ENCODE measurements around the gene SLIT3. TPM values are rescaled to one million over a fixed set of nuclear protein-coding genes. Genes with fewer than 3 reads are reported as not detected.

The SLIT3 gene
- total RNA-seq, 1 donor from 2014 or later: 56.6 TPM

GRCh38 chr5:169192536-169192935 is 108.4 kb downstream of the SLIT3 start:
- no peaks in the 10 kb centered on the region for H3K9me3 Mint-ChIP-seq
- peaks cover 4% of the 10 kb centered on the region for H3K36me3 Mint-ChIP-seq
- H3K27me3 Mint-ChIP-seq: peaks cover 6% of the 10 kb centered on the region
- no peak for TF ChIP-seq CTCF (conservative IDR thresholded peaks at IDR 0.05)
- H3K4me1 Mint-ChIP-seq (ENCODE audit: unreplicated experiment): no peaks in the 10 kb centered on the region
- no peak overlapping the region for H3K27ac Mint-ChIP-seq
- H3K4me3 Mint-ChIP-seq: no peak overlapping the region
- DNase-seq (ENCODE audit: extremely low spot score, unreplicated experiment): no peak

DNA sequence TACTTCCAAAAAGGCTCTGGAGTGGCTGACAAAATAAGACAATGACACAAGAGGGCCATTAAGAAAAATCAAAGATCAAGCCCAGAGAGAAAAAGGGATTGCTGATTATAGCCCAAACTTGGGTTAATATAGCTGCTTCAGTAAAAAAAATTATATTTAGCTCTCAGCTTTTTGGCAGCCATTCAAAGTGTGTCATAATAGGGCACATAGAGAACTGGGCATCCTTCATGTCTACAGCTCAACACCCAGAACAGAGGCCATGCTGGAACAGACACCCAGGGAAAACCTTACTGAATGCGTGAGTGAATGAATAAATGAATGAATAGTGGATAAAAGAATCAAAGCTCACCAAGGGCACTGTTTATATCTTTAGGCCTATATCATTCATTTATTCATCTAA is 110.1 kb downstream of the SLIT3 start:
- DNase-seq (ENCODE audit: extremely low spot score, unreplicated experiment): no peak
- Mint-ChIP-seq H3K9me3 (no peaks in the 10 kb centered on the region), H3K36me3 (peaks cover 4% of the 10 kb centered on the region), H3K27me3 (peaks cover 6% of the 10 kb centered on the region), H3K4me3 (no peak overlapping the region), H3K27ac (no peak overlapping the region), H3K4me1 (ENCODE audit: unreplicated experiment) (no peaks in the 10 kb centered on the region)
- no peak for TF ChIP-seq CTCF (conservative IDR thresholded peaks at IDR 0.05)

DNA sequence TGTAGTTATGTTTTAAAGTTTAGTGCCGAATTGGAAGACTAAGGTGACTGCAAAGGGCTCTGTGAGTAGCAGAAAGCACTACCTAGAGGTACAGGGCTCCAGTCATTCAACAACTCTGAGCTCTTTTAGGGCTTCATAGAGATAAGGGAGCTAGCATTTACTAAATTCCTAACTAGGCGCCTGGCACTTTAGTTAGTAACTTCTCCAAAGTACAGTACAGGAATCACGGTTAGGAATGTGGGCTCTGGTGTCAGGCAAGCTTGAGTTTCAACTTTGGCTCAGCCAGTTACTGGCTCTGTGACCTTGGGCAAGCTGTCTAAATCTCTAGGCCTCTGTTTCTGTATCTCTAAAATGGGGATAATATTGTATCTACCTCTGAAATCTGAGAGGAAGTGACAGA is 115.3 kb downstream of the SLIT3 start:
- H3K27ac Mint-ChIP-seq: no peak overlapping the region
- no peak overlapping the region for H3K4me3 Mint-ChIP-seq
- no peak for TF ChIP-seq CTCF (conservative IDR thresholded peaks at IDR 0.05)
- no peak for DNase-seq (ENCODE audit: extremely low spot score, unreplicated experiment)
- H3K4me1 Mint-ChIP-seq (ENCODE audit: unreplicated experiment): peaks cover 12% of the 10 kb centered on the region
- H3K9me3 Mint-ChIP-seq: no peaks in the 10 kb centered on the region
- peaks cover 6% of the 10 kb centered on the region for H3K27me3 Mint-ChIP-seq
- no peaks in the 10 kb centered on the region for H3K36me3 Mint-ChIP-seq

DNA sequence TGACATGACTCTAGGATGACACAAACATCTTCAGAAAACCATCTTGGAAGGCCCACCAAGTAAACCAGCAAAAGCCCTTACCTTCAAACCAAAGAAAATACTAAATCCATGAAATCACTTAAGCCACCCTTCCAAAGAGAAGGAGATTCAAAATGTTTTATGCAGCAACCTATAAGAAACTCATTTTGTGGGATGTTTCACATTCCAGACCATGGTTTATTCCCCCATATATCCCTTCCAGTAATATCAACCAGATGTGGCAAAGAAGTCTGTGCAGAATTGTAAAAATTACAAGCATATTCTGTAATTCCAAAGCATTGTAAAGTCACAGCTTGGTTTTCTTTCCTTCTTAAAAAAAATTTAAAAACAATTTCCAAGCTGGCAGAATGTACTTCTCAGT is 117.4 kb downstream of the SLIT3 start:
- H3K4me1 Mint-ChIP-seq (ENCODE audit: unreplicated experiment): peaks cover 12% of the 10 kb centered on the region
- H3K9me3 Mint-ChIP-seq: no peaks in the 10 kb centered on the region
- DNase-seq (ENCODE audit: extremely low spot score, unreplicated experiment): no peak
- H3K4me3 Mint-ChIP-seq: no peak overlapping the region
- no peak for TF ChIP-seq CTCF (conservative IDR thresholded peaks at IDR 0.05)
- peaks cover under 1% of the 10 kb centered on the region for H3K27me3 Mint-ChIP-seq
- H3K27ac Mint-ChIP-seq: no peak overlapping the region
- no peaks in the 10 kb centered on the region for H3K36me3 Mint-ChIP-seq

DNA sequence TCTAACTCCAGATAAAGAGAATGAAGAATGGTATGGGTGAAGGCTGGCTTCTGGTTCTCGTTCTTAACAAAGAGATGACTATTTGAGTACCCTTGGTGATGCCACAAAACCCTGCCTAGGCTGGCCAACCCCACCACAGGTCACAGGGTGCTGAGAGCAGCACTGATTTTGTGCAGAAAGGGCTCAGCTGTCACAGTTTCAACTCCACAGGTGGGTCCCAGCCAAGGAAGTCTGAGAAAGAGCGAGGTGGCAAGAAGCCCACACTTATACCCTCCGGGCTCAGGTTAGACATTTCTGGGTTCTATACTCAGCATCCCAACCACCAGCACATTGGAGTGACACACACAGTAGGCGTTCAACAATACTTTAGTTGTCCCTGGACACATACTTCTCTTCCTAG is 118.1 kb downstream of the SLIT3 start:
- Mint-ChIP-seq H3K9me3 (no peaks in the 10 kb centered on the region), H3K4me3 (no peak overlapping the region), H3K27me3 (no peaks in the 10 kb centered on the region), H3K27ac (no peak overlapping the region), H3K36me3 (no peaks in the 10 kb centered on the region), H3K4me1 (ENCODE audit: unreplicated experiment) (peaks cover 12% of the 10 kb centered on the region)
- TF ChIP-seq CTCF (conservative IDR thresholded peaks at IDR 0.05): no peak
- DNase-seq (ENCODE audit: extremely low spot score, unreplicated experiment): no peak

DNA sequence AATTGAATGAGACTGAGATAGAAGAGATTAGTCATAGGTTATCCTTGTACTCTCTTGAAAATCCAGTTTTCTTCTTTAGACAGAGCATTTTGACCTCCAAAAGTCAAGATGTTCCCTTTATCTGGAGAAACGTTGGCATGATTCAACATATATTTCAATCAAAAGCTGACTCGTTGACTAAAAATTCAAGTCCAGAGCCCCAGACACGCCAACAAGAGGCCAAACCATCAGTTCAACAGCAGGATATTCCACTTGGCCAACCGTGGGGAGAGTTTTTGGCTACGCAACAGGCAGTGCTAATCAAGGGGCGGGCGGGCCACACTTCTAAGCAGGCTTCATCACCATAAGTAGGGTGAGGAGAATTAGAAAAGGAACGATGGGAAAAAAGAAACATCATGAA is 119.1 kb downstream of the SLIT3 start:
- peaks cover 17% of the 10 kb centered on the region for H3K4me1 Mint-ChIP-seq (ENCODE audit: unreplicated experiment)
- no peak overlapping the region for H3K27ac Mint-ChIP-seq
- H3K36me3 Mint-ChIP-seq: no peaks in the 10 kb centered on the region
- H3K4me3 Mint-ChIP-seq: no peak overlapping the region
- H3K27me3 Mint-ChIP-seq: no peaks in the 10 kb centered on the region
- TF ChIP-seq CTCF (conservative IDR thresholded peaks at IDR 0.05): no peak
- H3K9me3 Mint-ChIP-seq: no peaks in the 10 kb centered on the region
- DNase-seq (ENCODE audit: extremely low spot score, unreplicated experiment): no peak
